GM21717 (cell line): Measurements from ENCODE around the gene NOSTRIN.
"Not testable (repeated sequence)": the region's sequence is repeated elsewhere in the genome, so short reads cannot be mapped to it uniquely, and the experiment has no call there.

Experiments used
- ATAC-seq: cut with Tn5 transposase; IDR thresholded peaks from one replicate; pipeline ENCODE4 v1.9.1; 2021; ENCODE audit warnings: mild to moderate bottlenecking, moderate library complexity; ENCODE audit not compliant: unreplicated experiment

Gene NOSTRIN, protein sequence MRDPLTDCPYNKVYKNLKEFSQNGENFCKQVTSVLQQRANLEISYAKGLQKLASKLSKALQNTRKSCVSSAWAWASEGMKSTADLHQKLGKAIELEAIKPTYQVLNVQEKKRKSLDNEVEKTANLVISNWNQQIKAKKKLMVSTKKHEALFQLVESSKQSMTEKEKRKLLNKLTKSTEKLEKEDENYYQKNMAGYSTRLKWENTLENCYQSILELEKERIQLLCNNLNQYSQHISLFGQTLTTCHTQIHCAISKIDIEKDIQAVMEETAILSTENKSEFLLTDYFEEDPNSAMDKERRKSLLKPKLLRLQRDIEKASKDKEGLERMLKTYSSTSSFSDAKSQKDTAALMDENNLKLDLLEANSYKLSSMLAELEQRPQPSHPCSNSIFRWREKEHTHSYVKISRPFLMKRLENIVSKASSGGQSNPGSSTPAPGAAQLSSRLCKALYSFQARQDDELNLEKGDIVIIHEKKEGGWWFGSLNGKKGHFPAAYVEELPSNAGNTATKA

DNA sequence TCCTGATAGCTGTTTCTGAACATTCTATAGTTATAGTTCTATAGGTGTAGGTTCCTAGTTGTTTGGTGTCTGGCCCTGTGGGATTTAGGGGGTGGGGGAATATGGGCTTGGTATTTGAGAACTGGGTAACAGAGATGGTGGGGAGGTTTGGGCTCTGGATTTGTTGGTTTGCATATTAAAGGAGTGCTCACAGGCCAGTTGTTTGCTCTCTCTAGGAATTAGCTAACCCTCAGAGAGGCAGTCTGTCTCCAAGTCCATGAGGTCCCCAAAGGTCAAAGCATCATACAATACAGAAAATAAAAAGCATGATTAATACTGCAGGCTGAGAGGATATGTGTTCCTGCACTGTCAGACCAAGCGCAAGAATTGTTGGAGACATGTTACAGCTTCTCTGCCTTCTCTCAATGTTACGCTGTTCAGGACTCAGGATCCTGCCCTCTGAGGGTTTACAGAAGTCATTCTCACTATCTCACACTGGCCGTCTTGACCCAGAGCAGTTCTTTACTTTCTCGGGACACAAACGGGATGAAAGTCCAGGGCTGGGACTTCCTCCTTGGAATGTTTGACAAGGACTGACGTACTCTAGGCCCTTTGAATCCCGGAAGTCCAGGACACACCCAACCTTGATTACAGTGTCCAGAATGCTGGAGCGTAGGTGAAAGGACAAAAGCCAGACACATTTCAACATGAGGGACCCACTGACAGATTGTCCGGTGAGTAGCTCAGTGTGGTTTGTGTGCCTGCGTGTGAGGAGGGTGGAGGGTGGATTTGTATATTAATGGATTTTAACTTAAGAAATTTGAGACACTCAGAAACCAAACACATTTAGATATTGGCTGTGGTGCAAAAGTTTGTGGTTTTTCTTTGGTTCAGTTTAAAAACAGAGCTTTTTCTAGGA, at the start of gene NOSTRIN:
NOSTRIN (plus strand) TSS at position 677 of the 898 bp plus-strand sequence; CDS start at position 687, 10 bp downstream.
- no peak for ATAC-seq

DNA sequence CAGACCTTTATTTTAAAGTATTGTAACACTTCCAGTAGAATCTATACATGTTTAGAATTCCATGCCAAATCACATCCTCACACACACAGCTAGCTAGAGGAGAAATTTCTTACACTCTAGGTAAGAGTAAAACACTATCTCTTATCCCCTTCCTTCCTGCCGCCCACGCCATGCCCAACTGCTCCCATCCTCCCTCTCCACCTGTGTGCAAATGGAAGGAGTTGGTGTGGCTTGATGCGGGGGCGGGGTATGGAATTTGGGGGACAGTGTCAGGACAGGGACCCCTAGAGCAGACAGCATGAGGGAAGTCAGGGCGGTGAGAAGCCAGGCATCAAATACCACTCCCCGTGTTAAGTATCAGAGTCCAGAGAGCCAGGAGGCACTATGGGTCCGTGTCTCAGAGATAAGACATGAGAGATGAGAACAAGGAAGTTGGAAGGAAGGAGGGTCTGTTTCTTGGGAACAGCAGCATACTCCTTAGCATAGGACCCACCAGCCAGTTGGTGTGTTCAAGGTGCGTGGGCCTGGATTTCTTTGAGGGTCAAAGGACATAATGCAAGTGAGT, 48.6 kb upstream of the NOSTRIN start:
- no peak for ATAC-seq

DNA sequence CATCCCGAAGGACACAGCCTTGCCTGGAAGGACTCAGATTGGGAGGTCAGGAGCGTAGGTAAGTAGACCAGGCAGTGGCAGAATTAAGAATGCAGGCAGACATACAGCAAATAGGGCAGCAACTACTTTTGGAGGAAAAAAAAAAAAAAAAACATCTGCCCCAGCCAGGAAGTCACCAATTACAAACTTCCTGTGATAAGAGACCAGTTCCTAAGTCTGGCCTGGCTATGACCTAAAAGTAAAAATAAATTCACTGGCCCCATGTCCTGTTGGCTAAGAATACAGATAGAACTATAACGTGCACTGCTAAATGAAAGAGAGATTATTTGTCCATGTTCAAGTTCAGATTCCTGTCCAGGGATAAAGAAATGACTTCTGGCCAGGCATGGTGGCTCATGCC, 45.2 kb upstream of the NOSTRIN start:
- ATAC-seq, result no peak

DNA sequence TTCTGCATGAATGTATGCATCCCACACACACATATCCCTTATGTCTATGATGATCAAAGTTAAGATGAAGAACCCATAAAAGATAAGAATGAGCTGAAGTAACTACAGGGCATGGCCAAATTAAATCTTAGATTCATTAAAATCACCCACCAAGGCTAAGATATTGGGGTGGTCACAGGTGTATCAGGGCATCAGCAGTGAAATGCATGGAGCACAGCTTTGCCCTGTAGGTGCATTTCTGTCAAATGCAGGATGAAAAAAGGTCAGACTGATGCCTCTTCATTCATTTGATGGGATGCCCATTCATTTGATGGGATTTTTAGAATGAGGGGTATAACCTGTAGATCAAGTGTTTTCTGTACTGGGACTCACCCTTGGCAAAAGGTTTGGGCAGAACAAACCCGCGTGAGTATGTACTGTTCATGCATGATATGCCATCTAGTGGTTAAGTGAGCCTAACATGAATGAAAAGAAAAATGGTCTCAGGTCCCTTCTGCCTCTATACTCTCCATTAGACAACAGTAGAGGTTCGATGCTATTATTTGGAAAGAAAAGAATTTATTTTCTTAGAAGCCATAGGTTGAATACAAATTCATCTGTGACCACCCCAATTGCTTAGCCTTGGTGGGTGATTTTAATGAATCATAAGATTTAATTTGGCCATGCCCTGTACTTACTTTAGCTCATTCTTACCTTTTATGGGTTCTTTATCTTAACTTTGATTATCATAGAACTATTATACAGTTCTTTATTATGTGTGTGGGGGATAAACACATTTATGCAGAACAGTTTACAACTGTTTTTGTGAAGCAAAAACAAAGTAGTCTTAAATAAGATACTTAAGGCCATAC, 43.2 kb upstream of the NOSTRIN start:
- ATAC-seq, result peak; percentile 80

DNA sequence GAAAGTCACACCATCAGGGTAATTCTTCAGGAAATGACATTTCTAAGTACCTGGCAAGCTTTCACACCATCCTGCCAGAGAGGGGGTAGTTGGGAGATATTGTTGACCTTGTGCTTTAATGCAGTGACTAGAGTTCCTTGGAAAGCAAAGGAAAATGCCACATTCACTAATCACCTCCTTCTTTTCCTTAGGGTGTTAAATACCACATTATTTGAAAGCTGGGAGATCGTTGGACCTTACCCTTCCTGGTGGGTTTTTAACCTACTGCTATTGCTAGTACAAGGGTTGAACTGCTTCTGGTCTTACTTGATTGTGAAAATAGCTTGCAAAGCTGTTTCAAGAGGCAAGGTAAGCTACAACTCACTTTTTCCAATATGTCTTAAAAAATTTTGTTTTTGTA, 37.0 kb upstream of the NOSTRIN start:
- ATAC-seq, result no peak

DNA sequence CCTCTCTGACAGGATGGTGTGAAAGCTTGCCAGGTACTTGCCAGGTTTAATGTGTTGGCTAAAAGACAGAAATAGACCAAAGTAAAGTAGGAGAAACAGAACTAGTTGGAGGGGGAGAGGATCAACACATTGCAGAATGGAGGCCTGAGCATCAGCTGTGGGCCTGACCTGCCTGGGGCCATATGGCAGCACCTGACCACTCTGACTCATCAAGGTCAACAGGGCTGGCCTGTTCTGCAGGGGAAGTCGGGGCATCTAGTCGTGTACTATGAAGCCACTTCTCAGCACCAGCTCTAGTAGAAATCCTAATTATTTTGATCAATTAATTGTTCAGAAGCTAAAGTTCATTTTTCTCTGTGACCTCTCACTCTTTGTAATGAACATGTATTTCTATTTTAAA, 35.8 kb upstream of the NOSTRIN start:
- no peak for ATAC-seq

DNA sequence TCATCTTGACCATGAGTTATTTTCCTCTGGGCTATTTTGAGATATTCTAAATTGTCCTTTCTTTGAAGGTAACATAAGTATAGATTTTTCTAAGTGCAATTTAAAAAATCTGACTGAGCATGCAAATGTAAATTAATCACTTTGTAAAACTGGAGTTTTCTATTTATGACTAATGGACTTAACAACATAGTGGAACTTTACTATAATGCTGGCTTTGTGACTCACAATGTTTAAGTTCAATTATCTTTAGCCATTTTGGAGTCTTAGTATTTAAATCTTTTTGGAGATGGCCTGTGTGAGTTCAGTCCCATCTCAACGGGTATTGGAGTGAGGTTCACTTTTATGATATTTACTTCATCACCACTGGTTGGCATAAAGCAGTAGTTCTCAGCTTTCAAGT, 35.2 kb upstream of the NOSTRIN start:
- no peak for ATAC-seq

DNA sequence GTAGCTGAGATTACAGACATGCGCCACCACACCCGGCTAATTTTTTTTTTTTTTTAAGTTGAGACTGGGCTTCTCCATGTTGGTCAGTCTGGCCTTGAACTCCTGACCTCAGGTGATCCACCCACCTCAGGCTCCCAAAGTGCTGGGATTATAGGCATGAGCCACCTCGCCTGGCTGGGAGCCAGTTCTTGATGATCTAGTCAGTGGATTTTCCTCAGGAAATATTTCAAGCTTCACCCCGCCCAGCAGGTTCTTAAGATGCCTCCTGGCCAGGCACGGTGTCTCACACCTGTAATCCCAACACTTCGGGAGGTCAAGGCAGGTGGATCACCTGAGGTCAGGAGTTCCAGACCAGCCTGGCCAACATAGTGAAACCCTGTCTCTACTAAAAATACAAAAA, 34.1 kb upstream of the NOSTRIN start:
- ATAC-seq, result not testable (repeated sequence)

DNA sequence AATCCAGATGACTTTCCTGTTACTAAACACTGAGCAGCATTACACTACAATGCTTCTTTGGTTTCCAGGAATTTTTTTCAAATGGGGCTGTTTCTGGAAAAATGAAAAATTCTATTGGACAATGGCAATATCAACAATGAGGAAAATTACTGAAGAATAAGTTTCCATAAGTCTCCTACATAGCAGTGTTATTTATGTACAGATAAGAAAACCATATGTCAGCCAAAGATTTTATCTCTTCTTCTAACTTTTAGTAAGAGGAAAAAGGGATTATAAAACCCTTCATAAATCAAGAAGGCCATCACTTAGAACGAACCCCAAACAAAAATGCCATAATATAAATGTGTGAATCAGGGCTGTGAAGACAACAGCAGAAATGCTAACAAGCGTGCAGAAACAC, 31.6 kb upstream of the NOSTRIN start:
- ATAC-seq, result no peak

DNA sequence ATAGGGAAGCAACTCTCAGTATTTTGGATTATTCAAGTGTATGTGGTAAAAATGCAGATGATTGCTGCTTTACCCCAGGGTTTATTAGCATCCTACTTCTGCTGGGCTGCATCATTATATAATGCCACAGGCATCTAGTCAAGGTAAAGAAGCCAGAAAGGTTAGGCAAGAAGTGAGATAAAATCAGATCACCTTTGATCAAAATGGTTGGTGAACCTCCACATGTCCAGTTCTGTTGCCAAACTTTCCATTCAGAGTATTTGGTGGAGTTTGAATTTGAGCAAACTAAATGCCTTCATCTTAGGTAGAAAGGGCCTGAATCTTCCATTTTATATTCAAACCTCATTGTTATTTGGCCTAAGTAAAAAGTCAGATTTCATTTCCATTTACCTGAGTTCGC, 29.7 kb upstream of the NOSTRIN start:
- no peak for ATAC-seq

DNA sequence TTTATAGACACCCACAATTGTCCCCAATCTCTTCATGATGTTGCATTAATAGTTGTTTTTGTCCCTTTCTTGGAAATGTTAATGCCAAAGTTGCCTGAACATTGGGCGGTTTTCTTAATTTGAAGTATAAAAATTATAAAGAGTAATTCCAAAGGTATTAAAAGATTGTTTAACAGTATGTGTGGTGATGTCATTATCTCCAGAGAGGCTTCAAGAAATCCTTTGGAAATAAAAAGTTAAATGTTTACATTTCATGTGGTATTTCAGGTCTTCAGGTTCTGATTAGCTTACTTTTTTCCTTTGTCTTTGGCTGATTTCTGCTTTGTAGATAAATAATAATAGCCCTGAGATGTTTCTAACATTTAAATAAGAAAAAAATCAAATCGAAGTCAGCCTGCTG, 29.3 kb upstream of the NOSTRIN start:
- no peak for ATAC-seq

DNA sequence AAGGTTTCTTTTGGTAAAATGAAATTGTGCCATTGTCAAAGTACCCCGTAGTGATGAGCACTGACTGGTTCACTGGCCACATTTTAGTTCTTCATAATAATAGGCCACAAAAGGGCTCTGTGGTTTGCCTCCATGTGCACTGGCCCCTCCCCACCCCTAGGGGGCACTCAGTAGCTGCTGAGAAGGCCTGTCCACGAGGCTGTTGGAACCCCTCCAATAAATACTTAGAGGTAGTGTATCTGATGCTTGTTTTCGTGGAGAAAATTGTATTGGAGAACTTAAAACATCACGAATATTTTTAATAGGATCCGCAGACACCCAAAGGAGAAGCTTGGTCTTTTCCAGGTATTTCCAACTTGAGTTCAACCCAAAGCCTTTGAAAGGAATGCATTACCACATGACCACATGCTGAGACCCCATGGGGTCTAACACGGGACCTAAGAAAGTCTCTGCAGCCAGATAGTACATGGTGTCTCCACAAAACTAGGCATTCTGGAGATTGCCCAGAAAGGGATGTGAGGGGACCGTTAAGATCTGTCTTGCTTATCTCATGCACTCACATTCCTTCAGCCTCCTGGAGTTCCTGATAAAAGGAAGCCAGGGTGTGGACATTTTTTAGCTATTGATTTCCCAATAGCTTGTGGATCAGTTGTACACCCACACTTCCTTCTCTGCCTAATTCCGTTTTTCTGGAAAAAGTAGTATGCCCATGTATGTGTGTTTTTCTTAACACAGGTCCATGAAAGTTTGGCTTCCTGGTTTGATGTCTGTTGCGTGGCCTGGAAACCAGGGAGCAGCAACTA, 28.5 kb upstream of the NOSTRIN start:
- ATAC-seq, result peak; percentile 67

DNA sequence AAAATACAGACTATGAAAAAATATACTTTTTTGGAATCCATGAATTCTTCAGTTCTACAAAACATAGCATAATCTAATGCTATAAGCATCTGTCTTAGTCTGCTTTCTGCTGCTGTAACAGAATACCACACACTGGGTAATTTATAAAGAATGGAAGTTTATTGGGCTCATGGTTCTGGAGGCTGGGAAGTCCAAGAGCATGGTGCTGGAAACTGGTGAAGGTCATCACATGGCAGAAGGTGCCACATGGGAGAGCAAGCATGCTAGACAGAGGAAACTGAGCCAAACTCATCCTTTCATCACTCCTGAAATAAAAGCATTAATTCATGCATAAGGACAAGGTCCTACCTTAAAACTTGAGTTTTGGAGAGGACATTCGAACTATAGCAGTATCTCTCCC, 26.6 kb upstream of the NOSTRIN start:
- ATAC-seq, result no peak

DNA sequence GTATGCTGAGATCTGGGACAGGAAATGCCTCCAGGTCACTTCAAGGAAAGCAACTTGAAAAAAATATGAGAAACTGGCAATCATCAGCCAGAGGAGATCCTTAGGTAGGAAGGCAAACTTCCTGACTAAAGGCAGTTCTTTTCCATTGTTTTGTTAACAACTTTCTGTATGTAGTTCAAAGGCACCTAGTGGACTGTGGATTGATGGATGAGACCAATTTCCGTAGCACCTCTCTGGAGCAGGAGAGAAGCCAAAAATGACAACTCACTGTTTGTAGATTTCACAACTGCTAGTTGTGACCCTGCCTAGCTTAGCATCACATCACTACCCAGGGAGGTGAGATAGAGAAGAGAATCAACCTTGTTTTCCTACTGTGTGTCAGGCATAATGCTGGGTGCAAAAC, 21.8 kb upstream of the NOSTRIN start:
- ATAC-seq, result no peak

DNA sequence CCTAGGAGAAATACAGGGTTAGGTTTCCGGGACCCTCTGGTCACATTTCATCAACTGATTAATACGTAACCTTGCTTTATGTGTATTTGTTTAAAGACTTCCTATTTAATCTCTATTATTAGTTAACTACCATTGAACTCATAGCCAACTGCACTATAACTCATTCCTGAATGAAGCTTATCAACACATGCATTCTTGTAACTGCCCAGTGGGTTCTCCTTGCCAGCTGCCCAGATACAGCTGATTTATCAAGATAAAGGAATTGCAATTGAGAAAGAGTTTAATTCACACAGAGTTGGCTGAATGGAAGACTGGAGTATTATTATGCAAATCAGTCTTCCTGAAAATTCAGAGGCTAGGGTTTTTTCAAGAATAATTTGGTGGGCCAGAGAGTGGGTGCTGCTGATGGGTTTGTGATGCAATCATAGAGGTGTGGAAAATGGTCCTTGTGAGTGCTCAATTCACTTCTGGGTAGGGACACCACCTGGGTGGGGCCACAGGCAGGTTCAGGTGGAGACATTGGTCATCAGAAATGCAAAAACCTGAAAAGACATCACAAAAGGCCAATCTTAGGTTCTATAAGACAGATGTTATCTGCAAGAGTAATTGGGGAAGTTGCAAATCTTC, 21.1 kb upstream of the NOSTRIN start:
- ATAC-seq, result no peak

DNA sequence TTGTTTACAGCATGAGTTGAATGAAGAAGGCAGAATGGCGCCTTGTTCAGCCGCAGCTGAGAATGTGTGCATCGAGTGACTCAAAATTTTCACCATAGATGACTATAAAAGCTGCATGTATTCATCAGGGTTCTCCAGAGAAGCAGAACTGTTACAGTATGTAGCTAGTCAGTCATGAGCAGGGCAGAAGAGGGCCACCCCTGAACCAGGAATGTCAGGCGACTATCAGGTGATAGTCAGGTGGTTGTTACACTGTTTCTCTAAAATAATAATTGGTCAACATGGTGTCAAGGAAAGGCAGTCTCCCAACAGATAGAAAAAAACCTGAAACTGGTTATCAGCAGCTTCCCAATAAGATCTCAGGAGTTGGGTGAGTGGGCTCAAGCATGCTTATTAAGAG, 20.2 kb upstream of the NOSTRIN start:
- ATAC-seq, result no peak

DNA sequence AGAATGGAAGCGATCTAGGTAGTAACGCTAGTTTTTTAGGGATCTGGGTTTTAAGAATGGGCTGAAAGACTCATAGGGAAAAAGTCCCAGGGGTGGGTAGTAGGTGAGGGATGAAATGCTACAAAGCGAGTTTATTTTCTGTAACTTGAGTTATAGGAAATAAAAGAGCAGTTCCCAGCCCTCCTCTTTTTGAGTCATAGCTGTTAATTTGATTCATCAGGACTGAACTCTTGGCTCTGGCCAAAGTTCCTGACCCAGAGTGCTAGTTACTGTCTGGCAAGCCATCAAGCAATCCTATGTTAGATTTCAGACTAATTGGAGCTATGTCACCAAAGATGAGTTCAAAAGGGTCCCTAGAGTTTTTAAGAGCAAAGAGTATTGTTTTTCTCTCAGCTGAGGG, 17.4 kb upstream of the NOSTRIN start:
- ATAC-seq, result no peak

DNA sequence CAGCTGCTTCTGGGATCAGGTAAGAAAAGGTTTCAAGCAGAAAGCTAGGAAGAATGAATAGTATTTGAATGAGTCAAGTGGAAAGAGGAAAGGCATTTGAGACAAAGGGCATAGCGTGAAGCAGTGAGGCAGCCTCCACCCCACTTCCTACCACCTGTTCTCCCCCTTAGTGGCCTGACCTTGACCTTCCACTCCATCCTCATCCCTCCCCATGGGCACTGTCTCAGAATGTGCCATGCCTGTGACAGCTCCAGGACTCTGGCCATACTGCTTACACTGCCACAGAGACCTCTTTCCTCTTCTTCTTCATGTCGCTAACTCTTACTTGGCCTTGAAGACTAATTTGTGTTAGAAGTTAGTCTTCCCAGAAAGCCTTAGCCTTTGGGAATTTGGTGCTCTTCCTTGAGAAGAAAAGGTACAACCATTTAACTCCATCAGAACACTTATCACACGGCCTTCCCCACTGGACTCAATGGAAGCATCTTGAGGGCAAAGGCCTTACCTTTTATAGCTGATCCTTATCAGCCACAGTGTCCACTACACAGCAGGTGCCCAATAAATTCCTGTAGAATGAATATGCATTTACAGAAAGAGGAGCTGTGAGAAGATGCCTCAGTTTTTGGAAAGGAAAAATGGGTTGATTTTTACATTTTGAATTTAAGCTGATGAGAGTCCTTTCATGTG, 15.2 kb upstream of the NOSTRIN start:
- ATAC-seq, result no peak
